Esophagus (tissue), 2 donors: ENCODE measurements around the gene RALGAPA2. TPM values are rescaled to one million over a fixed set of nuclear protein-coding genes. Genes with fewer than 3 reads are reported as not detected.

Source experiments
- H3K27ac ChIP-seq, 2 donors: one replicate each; pipeline ENCODE4 v1.5.1; 2013; ENCODE audit warnings: low read depth in 2 of 2, mild to moderate bottlenecking in 2 of 2, inconsistent platforms in 1 of 2, low read length in 1 of 2, moderate library complexity in 1 of 2
- H3K27me3 ChIP-seq, 2 donors: one replicate each; pipeline ENCODE4 v1.6.1; 2013; ENCODE audit warnings: low read length in 2 of 2, control low read depth in 1 of 2, mild to moderate bottlenecking in 1 of 2; ENCODE audit not compliant: insufficient read depth in 2 of 2, control insufficient read depth in 1 of 2
- H3K36me3 ChIP-seq, 2 donors: one replicate each; pipeline ENCODE4 v1.6.1; 2013; ENCODE audit warnings: low read length in 1 of 2; ENCODE audit not compliant: control insufficient read depth in 2 of 2, insufficient read depth in 2 of 2
- H3K4me1 ChIP-seq, 2 donors: one replicate each; pipeline ENCODE4 v1.6.1; 2013; ENCODE audit warnings: low read length in 1 of 2; ENCODE audit not compliant: control insufficient read depth in 2 of 2, insufficient read depth in 2 of 2
- H3K4me3 ChIP-seq, 2 donors: one replicate each; pipeline ENCODE4 v1.5.1; 2013; ENCODE audit warnings: low read length in 2 of 2, mild to moderate bottlenecking in 2 of 2, low read depth in 1 of 2, moderate library complexity in 1 of 2
- H3K9me3 ChIP-seq, 2 donors: one replicate each; pipeline ENCODE4 v1.6.1; 2013; ENCODE audit warnings: mild to moderate bottlenecking in 2 of 2, low read depth in 1 of 2, low read length in 1 of 2, moderate library complexity in 1 of 2; ENCODE audit not compliant: control insufficient read depth in 2 of 2, insufficient read depth in 1 of 2
- WGBS, 2 donors: extraction: QIAGEN DNeasy Blood & Tissue Kit; methylation state at CpG; one replicate each; pipeline ENCODE4 v1.1.7; 2013; 5-methylcytosine and 5-hydroxymethylcytosine counted together
- polyA plus RNA-seq, 2 donors: library from polyadenylated mRNA; stranded (reverse); fragments of 200-250 nt; gene quantifications; one replicate each; pipeline ENCODE4 v1.2.3, GENCODE V29; 2013
- donor health status: healthy with polysubstance abuse.
- donor health status: Bipolar disorder and iron deficiency.

The RALGAPA2 gene
- polyA plus RNA-seq, 2 donors = 3.5 to 3.7 TPM

- Histone ChIP-seq H3K4me3 (no peak overlapping the region), H3K27ac (no peak overlapping the region)
- WGBS, 2 donors = 68 to 72% methylated on average over 3 of the region's 3 CpGs
These were observed 2.6 kb downstream of the RALGAPA2 start for GRCh38 chr20:20709887-20710286.

GRCh38 chr20:20706285-20706684 is 6.2 kb downstream of the RALGAPA2 start:
- WGBS, 2 donors = 71 to 75% methylated on average over 6 of the region's 6 CpGs
- H3K27me3 ChIP-seq = no peaks in the 10 kb centered on the region
- H3K9me3 ChIP-seq = no peaks in the 10 kb centered on the region
- H3K36me3 ChIP-seq = no peaks in the 10 kb centered on the region
- H3K27ac ChIP-seq = no peak overlapping the region
- H3K4me3 ChIP-seq = no peak overlapping the region
- H3K4me1 ChIP-seq = peaks cover 0 to 2% of the 10 kb centered on the region in 2 donors

More at GRCh38 chr20:20709887-20710286, 2.6 kb downstream of the RALGAPA2 start:
- H3K36me3 ChIP-seq = no peaks in the 10 kb centered on the region
- H3K27me3 ChIP-seq = no peaks in the 10 kb centered on the region
- peaks cover 2 to 4% of the 10 kb centered on the region in 2 donors for H3K4me1 ChIP-seq
- H3K9me3 ChIP-seq = no peaks in the 10 kb centered on the region

- peaks cover 0 to under 1% of the 10 kb centered on the region in 2 donors for H3K4me1 ChIP-seq
- 91 to 92% methylated on average over 7 of the region's 7 CpGs for WGBS, 2 donors
- H3K27ac ChIP-seq = no peak overlapping the region
- H3K4me3 ChIP-seq = no peak overlapping the region
- no peaks in the 10 kb centered on the region for H3K9me3 ChIP-seq
- no peaks in the 10 kb centered on the region for H3K36me3 ChIP-seq
- no peaks in the 10 kb centered on the region for H3K27me3 ChIP-seq
These were observed 9.9 kb downstream of the RALGAPA2 start for GRCh38 chr20:20702330-20703245.

GRCh38 chr20:20699917-20700316 is 12.5 kb downstream of the RALGAPA2 start:
- H3K4me3 ChIP-seq = no peak overlapping the region
- H3K9me3 ChIP-seq = no peaks in the 10 kb centered on the region
- 92 to 94% methylated on average over 4 of the region's 4 CpGs for WGBS, 2 donors
- no peak overlapping the region for H3K27ac ChIP-seq
- no peaks in the 10 kb centered on the region for H3K4me1 ChIP-seq
- no peaks in the 10 kb centered on the region for H3K27me3 ChIP-seq
- H3K36me3 ChIP-seq = no peaks in the 10 kb centered on the region

GRCh38 chr20:20699144-20699543 is 13.3 kb downstream of the RALGAPA2 start:
- H3K9me3 ChIP-seq = no peaks in the 10 kb centered on the region
- WGBS, 2 donors = 81% methylated on average over 3 of the region's 3 CpGs
- no peaks in the 10 kb centered on the region for H3K4me1 ChIP-seq
- no peaks in the 10 kb centered on the region for H3K27me3 ChIP-seq
- no peak overlapping the region for H3K4me3 ChIP-seq
- no peaks in the 10 kb centered on the region for H3K36me3 ChIP-seq
- no peak overlapping the region for H3K27ac ChIP-seq

GRCh38 chr20:20697325-20697845 is 15.1 kb downstream of the RALGAPA2 start:
- H3K36me3 ChIP-seq = no peaks in the 10 kb centered on the region
- H3K27me3 ChIP-seq = no peaks in the 10 kb centered on the region
- no peaks in the 10 kb centered on the region for H3K4me1 ChIP-seq
- no peak overlapping the region for H3K27ac ChIP-seq
- H3K4me3 ChIP-seq = no peak overlapping the region
- no peaks in the 10 kb centered on the region for H3K9me3 ChIP-seq
- 78 to 87% methylated on average over 4 of the region's 4 CpGs for WGBS, 2 donors

GRCh38 chr20:20695250-20695816 is 17.1 kb downstream of the RALGAPA2 start:
- H3K4me1 ChIP-seq = peaks cover 0 to 3% of the 10 kb centered on the region in 2 donors
- no peaks in the 10 kb centered on the region for H3K27me3 ChIP-seq
- H3K4me3 ChIP-seq = no peak overlapping the region
- 78 to 82% methylated on average over 1 of the region's 1 CpG for WGBS, 2 donors
- H3K36me3 ChIP-seq = no peaks in the 10 kb centered on the region
- H3K27ac ChIP-seq = no peak overlapping the region
- no peaks in the 10 kb centered on the region for H3K9me3 ChIP-seq

- no peak overlapping the region for H3K4me3 ChIP-seq
- H3K9me3 ChIP-seq = no peaks in the 10 kb centered on the region
- H3K27ac ChIP-seq = no peak overlapping the region
- no peaks in the 10 kb centered on the region for H3K36me3 ChIP-seq
- H3K27me3 ChIP-seq = no peaks in the 10 kb centered on the region
- WGBS, 2 donors = 86 to 92% methylated on average over 4 of the region's 4 CpGs
- H3K4me1 ChIP-seq = peaks cover 0 to 3% of the 10 kb centered on the region in 2 donors
These were observed 17.9 kb downstream of the RALGAPA2 start for GRCh38 chr20:20694591-20694990.

- H3K4me1 ChIP-seq = peaks cover 0 to 3% of the 10 kb centered on the region in 2 donors
- no peak overlapping the region for H3K4me3 ChIP-seq
- no peaks in the 10 kb centered on the region for H3K36me3 ChIP-seq
- H3K27me3 ChIP-seq = no peaks in the 10 kb centered on the region
- WGBS, 2 donors = 78 to 86% methylated on average over 1 of the region's 1 CpG
- H3K27ac ChIP-seq = no peak overlapping the region
- H3K9me3 ChIP-seq = no peaks in the 10 kb centered on the region
These were observed 19.9 kb downstream of the RALGAPA2 start for GRCh38 chr20:20692587-20692986.
